K562 (cell line): ENCODE data around the gene CD72. TPM values are rescaled to one million over a fixed set of nuclear protein-coding genes. Genes with fewer than 3 reads are reported as not detected.

ENCODE experiments used
- CEBPB ChIP-seq: fragments of 450-650 bp; IDR thresholded peaks from 2 replicates; pipeline ENCODE4 v1.6.1; 2016; ENCODE audit warnings: missing genetic modification characterization, missing compliant biosample characterization
- DMBX1 ChIP-seq: fragments of 250-450 bp; sonication (Bioruptor Pico); IDR thresholded peaks from 2 replicates; pipeline ENCODE4 v1.8.0; 2022; ENCODE audit warnings: inconsistent platforms, mild to moderate bottlenecking, moderate library complexity, borderline replicate concordance
- FOS ChIP-seq: IDR thresholded peaks from 3 replicates; pipeline ENCODE4 v1.6.1; 2011; ENCODE audit not compliant: insufficient read length; ENCODE audit errors: extremely low read depth
- MBD2 ChIP-seq: sonication (generic); IDR thresholded peaks from 2 replicates; pipeline ENCODE4 v1.6.1; 2016; ENCODE audit warnings: low read depth, borderline replicate concordance
- NCOA1 ChIP-seq: fragments of 450-650 bp; IDR thresholded peaks from 2 replicates; pipeline ENCODE4 v1.6.1; 2016; ENCODE audit warnings: low read depth
- PHB ChIP-seq: fragments of 250-450 bp; sonication (Bioruptor Pico); IDR thresholded peaks from 2 replicates; pipeline ENCODE4 v1.5.0; 2021
- PHB2 ChIP-seq: fragments of 450-650 bp; IDR thresholded peaks from 2 replicates; pipeline ENCODE4 v1.6.1; 2017; ENCODE audit warnings: low read depth
- RBFOX2 ChIP-seq: fragments of 200-400 bp; formaldehyde crosslinking; IDR thresholded peaks from 2 replicates; pipeline ENCODE4 v1.6.1; 2017; ENCODE audit warnings: low read depth, mild to moderate bottlenecking, low read length, moderate library complexity
- SIN3B ChIP-seq: fragments of 450-650 bp; IDR thresholded peaks from 2 replicates; pipeline ENCODE4 v1.6.1; 2017; ENCODE audit warnings: low read depth, mild to moderate bottlenecking, moderate library complexity
- ZNF140 ChIP-seq: fragments of 250-450 bp; sonication (Bioruptor Pico); IDR thresholded peaks from 2 replicates; pipeline ENCODE4 v1.8.0; 2021; ENCODE audit warnings: moderate library complexity, mild to moderate bottlenecking, inconsistent platforms
- ZNF699 ChIP-seq: fragments of 250-450 bp; sonication (Bioruptor Pico); IDR thresholded peaks from 2 replicates; pipeline ENCODE4 v1.8.0; 2021; ENCODE audit warnings: mild to moderate bottlenecking, moderate library complexity; ENCODE audit not compliant: insufficient replicate concordance
- ZNF76 ChIP-seq: fragments of 250-450 bp; sonication (Bioruptor Pico); IDR thresholded peaks from 2 replicates; pipeline ENCODE4 v1.4.0; 2020; ENCODE audit warnings: mild to moderate bottlenecking, moderate library complexity, borderline replicate concordance
- ZNF785 ChIP-seq: fragments of 250-450 bp; sonication (Bioruptor Pico); IDR thresholded peaks from 2 replicates; pipeline ENCODE4 v1.4.0; 2020; ENCODE audit warnings: mild to moderate bottlenecking
- polyA plus RNA-seq, 8 experiments: library from polyadenylated mRNA; depleted of rRNA in 4 of 8; stranded (reverse) in 5 of 8; unstranded in 3 of 8; fragments of >200 nt; fragmentation: Nextera tagmentation in 2 of 8; fragmentation: Illumina TruSeq in 1 of 8; extraction: Ambion mirVana in 2 of 8; extraction: Trizol in 1 of 8; gene quantifications; 2 replicates each; pipeline versions ENCODE4 v1.2.1 to v1.2.3, GENCODE V29; 2011 to 2014; ENCODE audit warnings: inconsistent platforms in 1 of 8, missing spikeins in 1 of 8
- total RNA-seq, 7 experiments: library from RNA; depleted of rRNA in 6 of 7; stranded (reverse); fragments of >200 nt in 6 of 7; fragmentation: Illumina TruSeq in 2 of 7; extraction: Trizol in 2 of 7; gene quantifications; 2 replicates each; pipeline versions ENCODE4 v1.2.1 to v1.2.3, GENCODE V29; 2011 to 2021; ENCODE audit warnings: low replicate concordance in 1 of 7
- TF ChIP-seq, protein P1 (sequence below): sonication (generic); formaldehyde crosslinking; IDR thresholded peaks from 2 replicates; pipeline ENCODE4 v1.8.0; 2023; ENCODE audit warnings: missing genetic modification reagents, mild to moderate bottlenecking, borderline replicate concordance
- TF ChIP-seq, protein P2 (sequence below): sonication (generic); formaldehyde crosslinking; IDR thresholded peaks from 2 replicates; pipeline ENCODE4 v1.4.0; 2020; ENCODE audit warnings: mild to moderate bottlenecking, missing genetic modification reagents
- TF ChIP-seq, protein P3 (sequence below): sonication (generic); formaldehyde crosslinking; IDR thresholded peaks from 2 replicates; pipeline ENCODE4 v1.8.0; 2022; ENCODE audit warnings: mild to moderate bottlenecking, missing genetic modification reagents
- TF ChIP-seq, protein P4 (sequence below), 2 experiments: fragments of 450-650 bp; conservative IDR thresholded peaks; 2 replicates each; pipeline ENCODE4 v1.6.1; 2017; ENCODE audit warnings: mild to moderate bottlenecking in 2 of 2, moderate library complexity in 2 of 2

The CD72 gene
- total and polyA plus RNA-seq, 9 of the 15 experiments (the other 6 are each of a cell fraction or from before 2014, with no cell fraction given) = 0.11 to 0.78 (median 0.27) TPM; not detected in 1

DNA sequence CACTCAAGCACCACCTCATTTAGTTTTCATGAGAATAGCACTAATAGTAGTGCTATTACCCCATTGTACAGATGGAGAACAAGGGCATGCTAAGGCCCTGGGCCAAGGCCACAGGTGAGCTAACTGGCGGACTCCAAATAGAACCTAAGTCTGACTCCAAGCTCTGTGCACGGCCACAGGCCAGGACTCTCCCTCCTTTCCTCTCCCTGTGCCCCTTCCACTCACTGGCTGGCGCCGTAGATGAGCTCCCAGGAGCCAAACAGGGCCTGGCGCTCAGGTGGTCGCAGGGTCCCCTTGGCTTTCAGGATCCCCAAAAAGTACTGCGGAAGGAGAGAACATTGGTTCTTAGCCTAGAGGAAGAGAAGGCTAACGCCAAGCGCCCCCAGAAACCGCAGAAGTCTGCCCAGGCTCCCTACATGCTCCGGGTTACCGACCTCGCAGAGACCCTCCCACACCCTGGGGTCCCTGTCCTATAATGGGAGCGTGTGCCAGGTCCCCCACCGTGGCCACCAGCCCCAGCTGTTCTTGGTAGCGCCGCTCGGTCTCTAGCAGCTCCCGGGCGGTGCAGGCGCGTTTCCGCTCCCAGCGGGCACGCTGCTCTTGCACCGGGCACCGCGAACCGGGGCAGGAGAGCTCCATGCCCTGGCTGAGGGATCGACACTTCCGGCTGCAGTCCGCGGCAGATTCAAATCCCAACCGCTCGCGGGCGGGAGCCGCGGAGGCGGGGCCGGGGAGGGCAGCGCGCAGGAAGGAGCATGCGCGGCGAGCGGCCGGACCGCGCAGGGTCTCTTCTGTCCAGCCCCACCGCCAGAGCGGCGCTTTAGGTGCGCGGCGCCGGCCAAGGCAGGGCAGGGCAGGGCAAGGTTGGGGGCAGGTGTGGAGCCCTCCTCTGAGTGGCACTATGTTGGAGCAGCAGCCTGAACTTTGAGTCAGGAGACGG, 46.6 kb upstream of the CD72 start, which contains the start of gene ARHGEF39 (continued):
- no peak for TF ChIP-seq ZNF76 (CRISPR knock-in tag)
- TF ChIP-seq MBD2 = no peak
- TF ChIP-seq, protein P1, sequence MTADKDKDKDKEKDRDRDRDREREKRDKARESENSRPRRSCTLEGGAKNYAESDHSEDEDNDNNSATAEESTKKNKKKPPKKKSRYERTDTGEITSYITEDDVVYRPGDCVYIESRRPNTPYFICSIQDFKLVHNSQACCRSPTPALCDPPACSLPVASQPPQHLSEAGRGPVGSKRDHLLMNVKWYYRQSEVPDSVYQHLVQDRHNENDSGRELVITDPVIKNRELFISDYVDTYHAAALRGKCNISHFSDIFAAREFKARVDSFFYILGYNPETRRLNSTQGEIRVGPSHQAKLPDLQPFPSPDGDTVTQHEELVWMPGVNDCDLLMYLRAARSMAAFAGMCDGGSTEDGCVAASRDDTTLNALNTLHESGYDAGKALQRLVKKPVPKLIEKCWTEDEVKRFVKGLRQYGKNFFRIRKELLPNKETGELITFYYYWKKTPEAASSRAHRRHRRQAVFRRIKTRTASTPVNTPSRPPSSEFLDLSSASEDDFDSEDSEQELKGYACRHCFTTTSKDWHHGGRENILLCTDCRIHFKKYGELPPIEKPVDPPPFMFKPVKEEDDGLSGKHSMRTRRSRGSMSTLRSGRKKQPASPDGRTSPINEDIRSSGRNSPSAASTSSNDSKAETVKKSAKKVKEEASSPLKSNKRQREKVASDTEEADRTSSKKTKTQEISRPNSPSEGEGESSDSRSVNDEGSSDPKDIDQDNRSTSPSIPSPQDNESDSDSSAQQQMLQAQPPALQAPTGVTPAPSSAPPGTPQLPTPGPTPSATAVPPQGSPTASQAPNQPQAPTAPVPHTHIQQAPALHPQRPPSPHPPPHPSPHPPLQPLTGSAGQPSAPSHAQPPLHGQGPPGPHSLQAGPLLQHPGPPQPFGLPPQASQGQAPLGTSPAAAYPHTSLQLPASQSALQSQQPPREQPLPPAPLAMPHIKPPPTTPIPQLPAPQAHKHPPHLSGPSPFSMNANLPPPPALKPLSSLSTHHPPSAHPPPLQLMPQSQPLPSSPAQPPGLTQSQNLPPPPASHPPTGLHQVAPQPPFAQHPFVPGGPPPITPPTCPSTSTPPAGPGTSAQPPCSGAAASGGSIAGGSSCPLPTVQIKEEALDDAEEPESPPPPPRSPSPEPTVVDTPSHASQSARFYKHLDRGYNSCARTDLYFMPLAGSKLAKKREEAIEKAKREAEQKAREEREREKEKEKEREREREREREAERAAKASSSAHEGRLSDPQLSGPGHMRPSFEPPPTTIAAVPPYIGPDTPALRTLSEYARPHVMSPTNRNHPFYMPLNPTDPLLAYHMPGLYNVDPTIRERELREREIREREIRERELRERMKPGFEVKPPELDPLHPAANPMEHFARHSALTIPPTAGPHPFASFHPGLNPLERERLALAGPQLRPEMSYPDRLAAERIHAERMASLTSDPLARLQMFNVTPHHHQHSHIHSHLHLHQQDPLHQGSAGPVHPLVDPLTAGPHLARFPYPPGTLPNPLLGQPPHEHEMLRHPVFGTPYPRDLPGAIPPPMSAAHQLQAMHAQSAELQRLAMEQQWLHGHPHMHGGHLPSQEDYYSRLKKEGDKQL (CRISPR knock-in tag) = no peak
- TF ChIP-seq, protein P2, sequence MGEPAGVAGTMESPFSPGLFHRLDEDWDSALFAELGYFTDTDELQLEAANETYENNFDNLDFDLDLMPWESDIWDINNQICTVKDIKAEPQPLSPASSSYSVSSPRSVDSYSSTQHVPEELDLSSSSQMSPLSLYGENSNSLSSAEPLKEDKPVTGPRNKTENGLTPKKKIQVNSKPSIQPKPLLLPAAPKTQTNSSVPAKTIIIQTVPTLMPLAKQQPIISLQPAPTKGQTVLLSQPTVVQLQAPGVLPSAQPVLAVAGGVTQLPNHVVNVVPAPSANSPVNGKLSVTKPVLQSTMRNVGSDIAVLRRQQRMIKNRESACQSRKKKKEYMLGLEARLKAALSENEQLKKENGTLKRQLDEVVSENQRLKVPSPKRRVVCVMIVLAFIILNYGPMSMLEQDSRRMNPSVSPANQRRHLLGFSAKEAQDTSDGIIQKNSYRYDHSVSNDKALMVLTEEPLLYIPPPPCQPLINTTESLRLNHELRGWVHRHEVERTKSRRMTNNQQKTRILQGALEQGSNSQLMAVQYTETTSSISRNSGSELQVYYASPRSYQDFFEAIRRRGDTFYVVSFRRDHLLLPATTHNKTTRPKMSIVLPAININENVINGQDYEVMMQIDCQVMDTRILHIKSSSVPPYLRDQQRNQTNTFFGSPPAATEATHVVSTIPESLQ (CRISPR knock-in tag) = no peak
- no peak for TF ChIP-seq PHB (CRISPR knock-in tag)
- TF ChIP-seq FOS = no peak
- TF ChIP-seq DMBX1 = no peak
- TF ChIP-seq, protein P3, sequence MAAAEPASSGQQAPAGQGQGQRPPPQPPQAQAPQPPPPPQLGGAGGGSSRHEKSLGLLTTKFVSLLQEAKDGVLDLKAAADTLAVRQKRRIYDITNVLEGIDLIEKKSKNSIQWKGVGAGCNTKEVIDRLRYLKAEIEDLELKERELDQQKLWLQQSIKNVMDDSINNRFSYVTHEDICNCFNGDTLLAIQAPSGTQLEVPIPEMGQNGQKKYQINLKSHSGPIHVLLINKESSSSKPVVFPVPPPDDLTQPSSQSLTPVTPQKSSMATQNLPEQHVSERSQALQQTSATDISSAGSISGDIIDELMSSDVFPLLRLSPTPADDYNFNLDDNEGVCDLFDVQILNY = no peak
- no peak for TF ChIP-seq CEBPB (tag)
- TF ChIP-seq, protein P4, sequence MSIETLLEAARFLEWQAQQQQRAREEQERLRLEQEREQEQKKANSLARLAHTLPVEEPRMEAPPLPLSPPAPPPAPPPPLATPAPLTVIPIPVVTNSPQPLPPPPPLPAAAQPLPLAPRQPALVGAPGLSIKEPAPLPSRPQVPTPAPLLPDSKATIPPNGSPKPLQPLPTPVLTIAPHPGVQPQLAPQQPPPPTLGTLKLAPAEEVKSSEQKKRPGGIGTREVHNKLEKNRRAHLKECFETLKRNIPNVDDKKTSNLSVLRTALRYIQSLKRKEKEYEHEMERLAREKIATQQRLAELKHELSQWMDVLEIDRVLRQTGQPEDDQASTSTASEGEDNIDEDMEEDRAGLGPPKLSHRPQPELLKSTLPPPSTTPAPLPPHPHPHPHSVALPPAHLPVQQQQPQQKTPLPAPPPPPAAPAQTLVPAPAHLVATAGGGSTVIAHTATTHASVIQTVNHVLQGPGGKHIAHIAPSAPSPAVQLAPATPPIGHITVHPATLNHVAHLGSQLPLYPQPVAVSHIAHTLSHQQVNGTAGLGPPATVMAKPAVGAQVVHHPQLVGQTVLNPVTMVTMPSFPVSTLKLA (conservative IDR thresholded peaks at IDR 0.05) = peak; percentile 28 to 66; a peak in 3 of 4 replicates
- TF ChIP-seq PHB2 = no peak
- TF ChIP-seq ZNF699 (CRISPR knock-in tag) = no peak
- TF ChIP-seq SIN3B = no peak
- peak; percentile 96 for TF ChIP-seq RBFOX2
- no peak for TF ChIP-seq ZNF785 (CRISPR knock-in tag)
- no peak for TF ChIP-seq NCOA1
- no peak for TF ChIP-seq ZNF140 (CRISPR knock-in tag)
